GM12865 (cell line): ENCODE data around the gene OLFML2B.

Source experiments
- DNase-seq: peaks from one replicate; pipeline ENCODE4 v3.0.0; 2010; ENCODE audit warnings: low read depth
- H3K4me3 ChIP-seq: 2 replicates; pipeline ENCODE4 v1.5.1; 2011; ENCODE audit warnings: mild to moderate bottlenecking, low read depth, low read length, control low read depth
- CTCF ChIP-seq: IDR thresholded peaks from 2 replicates; pipeline ENCODE4 v1.5.1; 2011; ENCODE audit warnings: low read length, control low read depth, low read depth, inconsistent platforms; ENCODE audit not compliant: insufficient read depth; ENCODE audit errors: missing control alignments

The OLFML2B gene

DNA sequence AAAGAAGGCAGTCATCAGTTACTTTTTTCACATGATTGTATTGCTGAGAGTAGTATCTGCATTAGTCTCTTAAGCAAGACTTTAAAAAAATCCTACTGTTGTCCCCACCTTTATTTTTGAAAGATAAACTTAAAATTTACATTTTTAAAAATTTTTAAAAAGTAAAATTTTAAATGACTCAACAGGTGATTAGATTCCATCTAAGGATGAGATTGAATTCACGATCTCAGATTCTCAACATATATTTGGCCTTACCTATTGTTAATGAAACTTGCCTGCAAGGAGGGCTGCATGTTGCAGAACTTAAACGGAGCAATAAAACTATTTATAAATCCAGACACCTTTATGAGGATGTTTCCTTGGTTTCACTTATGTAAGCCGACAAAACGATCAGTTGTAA, 75.2 kb downstream of the OLFML2B start:
- no peak for TF ChIP-seq CTCF
- no peak for DNase-seq
- H3K4me3 ChIP-seq: no peak overlapping the region

GRCh38 chr1:161946071-161946987, 77.3 kb downstream of the OLFML2B start:
- no peak for TF ChIP-seq CTCF
- DNase-seq: no peak
- no peak overlapping the region for H3K4me3 ChIP-seq

GRCh38 chr1:161945306-161946060, 78.2 kb downstream of the OLFML2B start:
- TF ChIP-seq CTCF: no peak
- no peak for DNase-seq
- no peak overlapping the region for H3K4me3 ChIP-seq

DNA sequence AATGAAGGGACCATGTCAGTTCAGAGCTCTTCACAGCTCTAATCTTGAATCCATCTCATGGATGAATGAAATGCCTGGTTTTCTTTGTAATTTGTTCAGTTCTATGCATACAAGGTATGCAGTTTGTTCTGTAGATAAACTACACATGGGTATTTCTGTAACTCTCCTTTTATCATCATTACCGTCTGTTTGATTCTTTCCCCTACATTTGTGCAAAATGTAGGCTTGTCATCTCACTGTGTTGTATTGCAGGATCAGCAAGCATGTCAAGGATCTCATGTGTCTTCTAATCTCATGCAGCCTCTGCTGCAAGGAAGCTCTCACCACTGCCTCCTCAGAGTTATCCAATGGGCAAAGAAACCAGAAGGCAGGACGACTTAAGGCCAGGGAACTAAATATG, 79.3 kb downstream of the OLFML2B start:
- DNase-seq: no peak
- no peak overlapping the region for H3K4me3 ChIP-seq
- no peak for TF ChIP-seq CTCF

GRCh38 chr1:161943737-161944136, 79.9 kb downstream of the OLFML2B start:
- no peak for TF ChIP-seq CTCF
- DNase-seq: no peak

DNA sequence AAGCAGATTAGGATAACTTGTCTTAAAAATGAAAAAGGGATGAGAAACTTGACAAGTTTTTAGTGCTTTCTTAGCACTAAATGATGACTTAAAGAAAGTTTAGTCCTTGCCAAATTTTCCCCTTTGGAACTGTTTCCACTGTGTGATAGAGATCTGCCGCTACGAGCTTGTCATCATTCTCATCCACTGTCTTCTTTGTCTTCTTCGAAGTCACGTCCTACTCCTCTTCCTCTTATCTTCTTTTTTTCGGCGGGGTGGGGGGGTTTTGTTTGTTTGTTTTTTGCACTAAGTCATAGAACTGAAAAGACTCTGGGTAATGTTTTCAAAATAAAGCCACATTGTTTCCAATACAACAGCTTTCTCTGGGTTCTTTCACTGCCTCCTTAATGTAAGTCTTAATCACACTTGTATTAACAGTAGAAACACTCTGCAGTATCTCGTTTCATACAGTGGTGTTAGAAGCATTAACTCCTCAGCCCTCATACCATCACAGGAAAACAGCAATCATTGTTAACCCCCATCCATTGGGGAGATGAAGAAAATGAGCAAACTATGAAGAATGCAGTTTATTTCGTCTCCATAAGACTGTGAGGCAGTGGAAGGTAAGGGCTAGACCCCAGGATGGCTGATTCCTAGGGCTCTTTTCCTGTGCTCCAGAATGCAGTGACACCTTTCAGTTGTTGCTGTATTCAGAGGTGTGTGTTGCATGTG, 81.8 kb downstream of the OLFML2B start:
- DNase-seq: no peak
- no peak overlapping the region for H3K4me3 ChIP-seq
- no peak for TF ChIP-seq CTCF

More at GRCh38 chr1:161943737-161944136, 79.9 kb downstream of the OLFML2B start:
- H3K4me3 ChIP-seq: no peak overlapping the region
